ENCODE results near the gene PROX1. TPM values are rescaled to one million over a fixed set of nuclear protein-coding genes. Genes with fewer than 3 reads are reported as not detected.

PROX1 gene
- total RNA-seq, 1 experiment from 2014 or later = 0.05 TPM

- Histone ChIP-seq H3K4me3 (no peak overlapping the region), H3K9me3 (replicated peaks) (no peaks in the 10 kb centered on the region), H3K27ac (no peak overlapping the region), H3K36me3 (no peaks in the 10 kb centered on the region), H3K4me1 (replicated peaks) (no peaks in the 10 kb centered on the region), H3K27me3 (replicated peaks) (peaks cover 5% of the 10 kb centered on the region; the same call in 1 of the 2 replicates)
- no peak for DNase-seq (ENCODE audit: low read depth in 1 of 2, low spot score in 2 of 2)
These were observed 11.0 kb downstream of the PROX1 start for GRCh38 chr1:213998785-213999184.

DNA sequence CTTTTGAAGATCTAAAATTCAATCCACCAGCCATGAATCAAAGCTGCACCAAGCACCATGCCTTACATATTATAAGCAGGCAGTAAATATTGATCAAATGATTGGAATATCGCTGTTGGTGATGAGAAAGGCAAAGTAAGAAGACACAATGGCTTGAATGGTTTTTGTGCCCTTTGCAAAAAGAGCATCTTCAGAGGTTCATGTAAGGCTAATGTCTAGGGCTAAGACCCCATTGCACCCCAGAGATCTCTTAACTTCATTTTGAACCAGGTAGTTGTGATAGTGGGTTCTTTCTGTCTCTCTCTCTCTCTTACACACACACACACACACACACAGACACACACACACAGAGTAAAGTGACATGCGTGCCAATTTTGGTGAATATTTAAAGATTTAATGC, 12.0 kb downstream of the PROX1 start:
- no peak for DNase-seq (ENCODE audit: low read depth in 1 of 2, low spot score in 2 of 2)
- Histone ChIP-seq H3K9me3 (replicated peaks) (no peaks in the 10 kb centered on the region), H3K4me3 (no peak overlapping the region), H3K27me3 (replicated peaks) (peaks cover 5% of the 10 kb centered on the region; the same call in 1 of the 2 replicates), H3K4me1 (replicated peaks) (no peaks in the 10 kb centered on the region), H3K36me3 (no peaks in the 10 kb centered on the region), H3K27ac (no peak overlapping the region)

- Histone ChIP-seq H3K27ac (no peak overlapping the region), H3K4me1 (replicated peaks) (no peaks in the 10 kb centered on the region), H3K27me3 (replicated peaks) (peaks cover 5% of the 10 kb centered on the region; the same call in 1 of the 2 replicates), H3K36me3 (no peaks in the 10 kb centered on the region), H3K9me3 (replicated peaks) (no peaks in the 10 kb centered on the region), H3K4me3 (no peak overlapping the region)
- DNase-seq (ENCODE audit: low read depth in 1 of 2, low spot score in 2 of 2) = no peak
These were observed 14.3 kb downstream of the PROX1 start for GRCh38 chr1:214002060-214002459.

DNA sequence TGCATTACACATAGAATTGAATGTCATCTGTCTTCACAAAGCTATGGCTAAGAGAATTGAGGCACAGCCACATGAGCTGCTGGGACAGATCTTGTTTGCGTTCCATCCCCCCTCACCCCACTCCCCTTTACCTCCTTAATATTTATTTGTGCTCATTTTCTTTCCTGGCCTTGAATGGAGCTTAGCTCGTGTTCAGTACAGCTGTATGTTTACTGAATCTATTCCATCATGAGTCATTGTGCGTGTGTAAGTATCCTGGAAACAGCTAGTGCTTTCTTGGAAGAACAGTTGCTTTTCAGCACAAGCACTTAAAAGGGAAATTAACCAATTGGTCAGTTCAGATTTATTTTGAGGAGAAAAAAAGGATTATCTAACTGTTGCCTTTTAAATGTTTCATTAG, 14.7 kb downstream of the PROX1 start:
- H3K9me3 ChIP-seq (replicated peaks) = no peaks in the 10 kb centered on the region
- no peak overlapping the region for H3K4me3 ChIP-seq
- peaks cover 5% of the 10 kb centered on the region; the same call in 1 of the 2 replicates for H3K27me3 ChIP-seq (replicated peaks)
- H3K36me3 ChIP-seq = no peaks in the 10 kb centered on the region
- H3K4me1 ChIP-seq (replicated peaks) = no peaks in the 10 kb centered on the region
- DNase-seq (ENCODE audit: low read depth in 1 of 2, low spot score in 2 of 2) = no peak
- no peak overlapping the region for H3K27ac ChIP-seq

GRCh38 chr1:214003233-214003632, 15.5 kb downstream of the PROX1 start:
- H3K27ac ChIP-seq = no peak overlapping the region
- DNase-seq (ENCODE audit: low read depth in 1 of 2, low spot score in 2 of 2) = no peak
- no peaks in the 10 kb centered on the region for H3K9me3 ChIP-seq (replicated peaks)
- H3K4me1 ChIP-seq (replicated peaks) = no peaks in the 10 kb centered on the region
- no peaks in the 10 kb centered on the region for H3K36me3 ChIP-seq
- peaks cover 5% of the 10 kb centered on the region; the same call in 1 of the 2 replicates for H3K27me3 ChIP-seq (replicated peaks)
- H3K4me3 ChIP-seq = no peak overlapping the region

GRCh38 chr1:214004014-214004413, 16.2 kb downstream of the PROX1 start:
- Histone ChIP-seq H3K4me1 (replicated peaks) (no peaks in the 10 kb centered on the region), H3K27me3 (replicated peaks) (peaks cover 5% of the 10 kb centered on the region; the same call in 1 of the 2 replicates), H3K4me3 (no peak overlapping the region), H3K27ac (no peak overlapping the region), H3K9me3 (replicated peaks) (no peaks in the 10 kb centered on the region), H3K36me3 (no peaks in the 10 kb centered on the region)
- DNase-seq (ENCODE audit: low read depth in 1 of 2, low spot score in 2 of 2) = no peak

DNA sequence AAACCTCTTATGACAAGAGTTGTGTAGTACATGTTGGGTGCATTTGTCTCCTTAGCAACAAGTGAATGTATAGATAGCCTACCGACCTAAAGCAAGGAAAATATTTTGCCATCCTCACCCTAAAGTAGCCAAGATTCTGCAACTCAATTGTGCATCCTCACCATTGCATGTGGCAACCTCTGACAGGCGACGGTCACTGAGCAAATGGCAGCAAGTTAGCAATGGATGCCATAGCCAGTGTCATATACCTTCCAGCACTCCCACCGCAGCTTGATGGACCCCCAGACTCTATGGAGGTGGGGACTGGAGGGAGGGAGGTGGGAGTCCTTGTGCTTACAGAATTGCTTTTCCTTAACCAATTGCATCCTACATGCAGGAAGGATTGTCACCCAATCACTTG, 17.0 kb downstream of the PROX1 start:
- peaks cover 2% of the 10 kb centered on the region; the same call in 1 of the 2 replicates for H3K27me3 ChIP-seq (replicated peaks)
- H3K4me1 ChIP-seq (replicated peaks) = no peaks in the 10 kb centered on the region
- H3K36me3 ChIP-seq = no peaks in the 10 kb centered on the region
- no peak overlapping the region for H3K27ac ChIP-seq
- no peak for DNase-seq (ENCODE audit: low read depth in 1 of 2, low spot score in 2 of 2)
- no peaks in the 10 kb centered on the region for H3K9me3 ChIP-seq (replicated peaks)
- no peak overlapping the region for H3K4me3 ChIP-seq

DNA sequence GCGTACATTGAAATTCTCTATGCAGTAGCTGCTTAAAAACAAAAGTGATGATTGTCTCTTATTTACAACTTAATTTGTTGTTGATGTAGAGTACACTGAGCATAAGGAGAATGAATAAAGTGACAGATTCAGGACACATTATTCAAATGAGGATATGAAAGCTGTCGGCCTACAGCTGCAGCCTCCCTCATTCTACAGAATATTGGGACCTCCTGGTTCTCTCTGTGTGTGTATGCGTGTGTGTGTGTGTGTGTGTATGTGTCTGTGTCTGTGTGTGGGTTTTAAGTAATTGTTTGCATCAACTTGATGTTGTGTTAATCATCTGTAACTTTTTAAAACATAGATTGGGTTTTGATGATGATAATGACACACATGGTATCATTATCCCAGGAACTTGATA, 17.9 kb downstream of the PROX1 start:
- no peak for DNase-seq (ENCODE audit: low read depth in 1 of 2, low spot score in 2 of 2)
- Histone ChIP-seq H3K9me3 (replicated peaks) (no peaks in the 10 kb centered on the region), H3K36me3 (no peaks in the 10 kb centered on the region), H3K27ac (no peak overlapping the region), H3K27me3 (replicated peaks) (no peaks in the 10 kb centered on the region), H3K4me3 (no peak overlapping the region), H3K4me1 (replicated peaks) (no peaks in the 10 kb centered on the region)

- Histone ChIP-seq H3K9me3 (replicated peaks) (no peaks in the 10 kb centered on the region), H3K4me1 (replicated peaks) (no peaks in the 10 kb centered on the region), H3K27ac (no peak overlapping the region), H3K27me3 (replicated peaks) (no peaks in the 10 kb centered on the region), H3K36me3 (no peaks in the 10 kb centered on the region), H3K4me3 (no peak overlapping the region)
- DNase-seq (ENCODE audit: low read depth in 1 of 2, low spot score in 2 of 2) = no peak
These were observed 19.1 kb downstream of the PROX1 start for GRCh38 chr1:214006845-214007244.

GRCh38 chr1:214008347-214008746, 20.6 kb downstream of the PROX1 start:
- no peaks in the 10 kb centered on the region for H3K9me3 ChIP-seq (replicated peaks)
- H3K27me3 ChIP-seq (replicated peaks) = no peaks in the 10 kb centered on the region
- DNase-seq (ENCODE audit: low read depth in 1 of 2, low spot score in 2 of 2) = no peak
- H3K4me1 ChIP-seq (replicated peaks) = no peaks in the 10 kb centered on the region
- H3K36me3 ChIP-seq = no peaks in the 10 kb centered on the region
- H3K27ac ChIP-seq = no peak overlapping the region
- no peak overlapping the region for H3K4me3 ChIP-seq

DNA sequence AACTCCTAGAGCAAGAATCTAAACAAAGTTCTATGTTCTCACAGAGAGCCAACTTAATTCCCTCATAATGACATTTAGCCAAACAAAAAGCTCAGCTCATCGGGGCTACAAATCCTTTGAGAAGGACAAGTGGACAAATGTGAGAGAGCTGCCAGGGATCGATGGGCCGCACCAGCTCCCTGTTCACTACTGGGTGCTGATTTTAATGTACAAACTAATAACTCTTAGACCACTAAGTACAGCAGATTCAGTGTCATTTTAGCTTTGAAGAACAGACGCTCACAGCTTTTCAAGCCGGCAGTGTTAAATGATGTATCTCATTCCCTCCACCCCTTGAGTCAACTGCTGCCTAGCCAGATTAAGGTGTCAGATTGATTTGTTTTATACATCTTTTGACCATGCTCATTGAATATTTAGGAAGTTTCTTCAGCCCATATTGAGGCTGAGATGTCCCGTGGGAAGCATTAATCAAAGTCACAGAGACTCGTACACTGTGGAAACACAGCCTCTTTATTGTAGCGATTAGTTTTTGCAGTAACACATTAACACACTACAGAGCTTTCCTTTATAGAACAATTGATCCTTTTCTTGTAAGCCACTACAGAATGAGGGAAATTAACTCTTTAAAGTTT, 21.1 kb downstream of the PROX1 start:
- Histone ChIP-seq H3K4me3 (no peak overlapping the region), H3K27ac (no peak overlapping the region), H3K9me3 (replicated peaks) (no peaks in the 10 kb centered on the region), H3K4me1 (replicated peaks) (no peaks in the 10 kb centered on the region), H3K27me3 (replicated peaks) (no peaks in the 10 kb centered on the region), H3K36me3 (no peaks in the 10 kb centered on the region)
- no peak for DNase-seq (ENCODE audit: low read depth in 1 of 2, low spot score in 2 of 2)

- Histone ChIP-seq H3K27ac (no peak overlapping the region), H3K27me3 (replicated peaks) (no peaks in the 10 kb centered on the region), H3K4me1 (replicated peaks) (no peaks in the 10 kb centered on the region), H3K4me3 (no peak overlapping the region), H3K36me3 (no peaks in the 10 kb centered on the region), H3K9me3 (replicated peaks) (no peaks in the 10 kb centered on the region)
- DNase-seq (ENCODE audit: low read depth in 1 of 2, low spot score in 2 of 2) = no peak
These were observed 21.8 kb downstream of the PROX1 start for GRCh38 chr1:214009423-214010196.

DNA sequence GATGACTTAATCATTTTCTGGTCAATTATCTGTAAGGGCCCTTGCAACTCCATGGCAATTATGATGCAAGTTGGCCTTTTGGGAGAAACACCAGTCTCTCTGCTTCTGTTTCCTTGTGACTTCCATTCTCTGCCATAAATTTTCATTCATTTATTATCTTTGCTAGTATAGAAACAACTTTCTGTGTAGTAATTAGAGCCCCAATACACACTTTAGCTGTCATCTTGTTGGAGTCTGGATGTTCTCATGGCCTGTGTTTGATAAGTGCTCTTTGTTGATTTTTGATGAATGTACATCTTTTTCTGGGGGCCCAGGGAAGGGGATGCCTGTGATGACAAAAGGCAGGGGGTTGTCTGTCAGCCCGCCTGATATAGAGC, 22.4 kb downstream of the PROX1 start:
- Histone ChIP-seq H3K9me3 (replicated peaks) (no peaks in the 10 kb centered on the region), H3K27ac (no peak overlapping the region), H3K27me3 (replicated peaks) (no peaks in the 10 kb centered on the region), H3K4me1 (replicated peaks) (no peaks in the 10 kb centered on the region), H3K4me3 (no peak overlapping the region), H3K36me3 (no peaks in the 10 kb centered on the region)
- DNase-seq (ENCODE audit: low read depth in 1 of 2, low spot score in 2 of 2) = no peak

GRCh38 chr1:214010717-214011116, 22.9 kb downstream of the PROX1 start:
- H3K27ac ChIP-seq = no peak overlapping the region
- no peaks in the 10 kb centered on the region for H3K4me1 ChIP-seq (replicated peaks)

More at GRCh38 chr1:214010717-214011116, 22.9 kb downstream of the PROX1 start:
- Histone ChIP-seq H3K27me3 (replicated peaks) (no peaks in the 10 kb centered on the region), H3K36me3 (no peaks in the 10 kb centered on the region), H3K4me3 (no peak overlapping the region), H3K9me3 (replicated peaks) (no peaks in the 10 kb centered on the region)
- no peak for DNase-seq (ENCODE audit: low read depth in 1 of 2, low spot score in 2 of 2)

All from SJSA1 (cell line).